HEK293 (cell line): ENCODE data around the gene PNPLA5.

Source experiments
- CTCF ChIA-PET: fragments of 350-600 bp; formaldehyde crosslinking; extraction: SDS; loops from one replicate; lab custom pipeline; 2021; ENCODE audit warnings: antibody characterized with exemption; lab: Yijun Ruan, JAX
- POLR2A ChIA-PET: fragments of 300-600 bp; formaldehyde crosslinking; extraction: SDS; loops from one replicate; lab custom pipeline; 2020; ENCODE audit warnings: antibody characterized with exemption, inconsistent platforms; lab: Yijun Ruan, JAX
- H3K27ac ChIP-seq: fragments of 200-500 bp; sonication (Bioruptor generic); 2 replicates; pipeline ENCODE4 v1.5.1; 2014; ENCODE audit warnings: low read depth, low read length, control low read depth, inconsistent platforms; ENCODE audit errors: extremely low read depth
- H3K36me3 ChIP-seq, 2 experiments: fragments of 200-500 bp in 1 of 2; sonication (Bioruptor generic) in 1 of 2; 1 replicate in 1 of 2; 2 replicates in 1 of 2; pipeline ENCODE4 v1.5.1; 2014 to 2017; ENCODE audit warnings: inconsistent platforms in 2 of 2, low read length in 2 of 2; ENCODE audit not compliant: control insufficient read depth in 2 of 2, insufficient read depth in 1 of 2
- H3K4me1 ChIP-seq: fragments of 200-500 bp; sonication (Bioruptor generic); 2 replicates; pipeline ENCODE4 v1.5.1; 2014; ENCODE audit warnings: mild to moderate bottlenecking, low read length, inconsistent platforms; ENCODE audit not compliant: control insufficient read depth, insufficient read depth
- H3K4me3 ChIP-seq: 2 replicates; pipeline ENCODE4 v1.5.1; 2011; ENCODE audit warnings: low read depth, mild to moderate bottlenecking, control low read depth, low read length, moderate library complexity
- H3K9me3 ChIP-seq: fragments of 200-500 bp; sonication (Bioruptor generic); 2 replicates; pipeline ENCODE4 v1.5.1; 2014; ENCODE audit warnings: low read depth, low read length, inconsistent platforms; ENCODE audit not compliant: control insufficient read depth, insufficient read depth
- KLF7 ChIP-seq: fragments of 450-650 bp; formaldehyde crosslinking; IDR thresholded peaks from 2 replicates; pipeline ENCODE4 v1.5.1; 2016; ENCODE audit warnings: missing biosample characterization, missing genetic modification characterization, borderline replicate concordance
- ZBTB49 ChIP-seq: fragments of 450-650 bp; formaldehyde crosslinking; IDR thresholded peaks from 2 replicates; pipeline ENCODE4 v1.5.1; 2016; ENCODE audit warnings: missing biosample characterization, missing genetic modification characterization, low read depth
- ZBTB6 ChIP-seq: fragments of 450-650 bp; formaldehyde crosslinking; IDR thresholded peaks from 2 replicates; pipeline ENCODE4 v1.5.1; 2017; ENCODE audit warnings: missing biosample characterization, missing genetic modification characterization
- ZNF114 ChIP-seq: fragments of 450-650 bp; formaldehyde crosslinking; IDR thresholded peaks from 2 replicates; pipeline ENCODE4 v1.5.0; 2017; ENCODE audit warnings: missing biosample characterization, missing genetic modification characterization
- ZNF138 ChIP-seq: fragments of 450-650 bp; formaldehyde crosslinking; IDR thresholded peaks from 2 replicates; pipeline ENCODE4 v1.5.1; 2016; ENCODE audit warnings: missing biosample characterization, missing genetic modification characterization, borderline replicate concordance
- ZNF2 ChIP-seq: fragments of 450-650 bp; formaldehyde crosslinking; IDR thresholded peaks from 2 replicates; pipeline ENCODE4 v1.5.1; 2016; ENCODE audit warnings: missing biosample characterization, missing genetic modification characterization
- ZNF214 ChIP-seq: fragments of 450-650 bp; formaldehyde crosslinking; IDR thresholded peaks from 2 replicates; pipeline ENCODE4 v1.5.1; 2017; ENCODE audit warnings: missing biosample characterization, mild to moderate bottlenecking, missing genetic modification characterization, borderline replicate concordance
- ZNF280D ChIP-seq: fragments of 450-650 bp; formaldehyde crosslinking; IDR thresholded peaks from 2 replicates; pipeline ENCODE4 v1.5.1; 2016; ENCODE audit warnings: missing biosample characterization, missing genetic modification characterization
- ZNF544 ChIP-seq: fragments of 450-650 bp; formaldehyde crosslinking; IDR thresholded peaks from 2 replicates; pipeline ENCODE4 v1.5.0; 2017; ENCODE audit warnings: missing biosample characterization, missing genetic modification characterization
- ZNF548 ChIP-seq: fragments of 450-650 bp; formaldehyde crosslinking; IDR thresholded peaks from 2 replicates; pipeline ENCODE4 v1.5.1; 2016; ENCODE audit warnings: missing biosample characterization, missing genetic modification characterization
- ZNF558 ChIP-seq: fragments of 450-650 bp; formaldehyde crosslinking; IDR thresholded peaks from 2 replicates; pipeline ENCODE4 v1.5.1; 2016; ENCODE audit warnings: missing biosample characterization, missing genetic modification characterization
- ZNF610 ChIP-seq: fragments of 450-650 bp; formaldehyde crosslinking; IDR thresholded peaks from 2 replicates; pipeline ENCODE4 v1.5.1; 2016; ENCODE audit warnings: missing biosample characterization, missing genetic modification characterization, borderline replicate concordance
- ZNF639 ChIP-seq: fragments of 450-650 bp; formaldehyde crosslinking; IDR thresholded peaks from 2 replicates; pipeline ENCODE4 v1.5.1; 2016; ENCODE audit warnings: missing biosample characterization, missing genetic modification characterization
- ZNF701 ChIP-seq: fragments of 450-650 bp; formaldehyde crosslinking; IDR thresholded peaks from 2 replicates; pipeline ENCODE4 v1.5.1; 2016; ENCODE audit warnings: missing biosample characterization, missing genetic modification characterization
- ZNF707 ChIP-seq: fragments of 450-650 bp; formaldehyde crosslinking; IDR thresholded peaks from 2 replicates; pipeline ENCODE4 v1.5.1; 2016; ENCODE audit warnings: missing biosample characterization, missing genetic modification characterization
- ZNF747 ChIP-seq: fragments of 450-650 bp; formaldehyde crosslinking; IDR thresholded peaks from 2 replicates; pipeline ENCODE4 v1.5.1; 2016; ENCODE audit warnings: missing biosample characterization, missing genetic modification characterization
- ZSCAN30 ChIP-seq: fragments of 450-650 bp; IDR thresholded peaks from 2 replicates; pipeline ENCODE4 v1.5.1; 2018; ENCODE audit warnings: missing biosample characterization, mild to moderate bottlenecking, missing genetic modification characterization, moderate library complexity

Gene PNPLA5

GRCh38 chr22:43858156-43858895 is 33.5 kb downstream of the PNPLA5 start:
- TF ChIP-seq ZNF214 (tag by site-specific recombination), result no peak
- TF ChIP-seq ZBTB6 (tag by site-specific recombination), result no peak
- TF ChIP-seq KLF7 (tag by site-specific recombination), result no peak
- no peak for TF ChIP-seq ZBTB49
- no peak for TF ChIP-seq ZNF548 (tag by site-specific recombination)
- TF ChIP-seq ZNF639 (tag by site-specific recombination), result no peak
- no peak for TF ChIP-seq ZNF544
- TF ChIP-seq ZNF610 (tag by site-specific recombination), result no peak
- no peak for TF ChIP-seq ZNF114
- TF ChIP-seq ZNF280D (tag by site-specific recombination), result no peak
- no peak for TF ChIP-seq ZNF747 (tag by site-specific recombination)
- no peak for TF ChIP-seq ZNF2 (tag by site-specific recombination)
- no peak for TF ChIP-seq ZNF138 (tag by site-specific recombination)
- TF ChIP-seq ZNF701, result no peak
- no peak for TF ChIP-seq ZNF707 (tag by site-specific recombination)
- no peak for TF ChIP-seq ZSCAN30 (tag by site-specific recombination)
- CTCF ChIA-PET, result interaction anchor here (1.0 to 2.4 kb wide), 3 partner anchors 24 to 27 kb away, joined by 3 to 6 read pairs (median 3); no protein-coding TSS in a partner anchor

GRCh38 chr22:43857367-43857766 is 34.4 kb downstream of the PNPLA5 start:
- peak; percentile 96 for TF ChIP-seq ZNF558 (tag by site-specific recombination)
- TF ChIP-seq ZBTB49, result no peak
- TF ChIP-seq, all 188 proteins: peak for 1
- Histone ChIP-seq H3K36me3 (peaks cover 0 to 9% of the 10 kb centered on the region in 2 experiments; a peak in 1 of 3 replicates), H3K4me3 (no peak overlapping the region), H3K27ac (no peak overlapping the region), H3K4me1 (no peaks in the 10 kb centered on the region), H3K9me3 (no peaks in the 10 kb centered on the region; the same call in 1 of the 2 replicates)
- ChIA-PET CTCF (interaction anchor here (0.9 to 2.4 kb wide), 4 partner anchors 25 to 210 kb away, joined by 3 to 6 read pairs (median 4); no protein-coding TSS in a partner anchor), POLR2A (interaction anchor here (0.7 kb wide), 1 partner anchor 1639 kb away, joined by 8 read pairs; no protein-coding TSS in a partner anchor)

More at GRCh38 chr22:43858156-43858895, 33.5 kb downstream of the PNPLA5 start:
- Histone ChIP-seq H3K36me3 (peaks cover 0 to 9% of the 10 kb centered on the region in 2 experiments; a peak in 1 of 3 replicates), H3K9me3 (no peaks in the 10 kb centered on the region; the same call in 1 of the 2 replicates), H3K27ac (no peak overlapping the region), H3K4me3 (no peak overlapping the region), H3K4me1 (no peaks in the 10 kb centered on the region)
- POLR2A ChIA-PET, result no interaction called here
